Erythroblast (primary cell): Measurements from ENCODE around the gene CRY2.

Experiments used
- GATA1 ChIP-seq: IDR thresholded peaks from 2 replicates; pipeline ENCODE4 v1.6.1; 2011; ENCODE audit warnings: low read depth, mild to moderate bottlenecking, control low read depth, low read length, moderate library complexity
- POLR2A ChIP-seq: IDR thresholded peaks from 2 replicates; pipeline ENCODE4 v1.6.1; 2011; ENCODE audit warnings: mild to moderate bottlenecking, low read length

DNA sequence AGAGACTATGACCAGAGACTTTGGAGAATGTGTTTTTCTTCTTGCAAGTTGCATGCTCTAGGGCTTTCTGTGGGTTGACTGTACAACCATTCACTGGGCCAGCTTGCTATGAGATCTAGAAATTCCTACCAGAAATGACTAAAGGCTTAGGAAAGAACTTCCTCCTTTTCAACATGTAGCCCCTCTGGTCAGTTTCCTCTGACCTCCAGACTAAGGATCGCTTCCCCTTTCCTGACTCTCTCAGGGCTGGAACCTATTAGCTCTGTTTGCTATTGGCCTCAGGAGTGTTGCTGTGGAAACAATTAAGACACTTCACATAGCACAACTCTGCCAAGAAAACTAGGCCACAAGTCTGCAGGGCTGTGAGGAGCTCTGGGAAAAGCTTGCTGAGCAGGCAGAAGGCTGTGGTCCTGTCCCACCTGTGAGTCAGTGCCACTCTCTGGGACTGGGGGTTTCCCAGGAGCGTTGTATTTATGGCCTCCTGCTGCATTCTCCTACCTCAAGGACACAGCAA, 10.7 kb downstream of the CRY2 start:
- TF ChIP-seq POLR2A (no peak), GATA1 (no peak)
